Measurements from ENCODE around the gene NXF1. TPM values are rescaled to one million over a fixed set of nuclear protein-coding genes. Genes with fewer than 3 reads are reported as not detected.

The NXF1 gene
- total RNA-seq, 4 donors from 2014 or later: 38.2 to 134 (median 60.0) TPM

GRCh38 chr11:62792202-62792575 is 13.1 kb downstream of the NXF1 start:
- WGBS, 2 donors (ENCODE audit: low coverage in 1 of 2): 0 to 37% methylated on average over 1 to 10 of the region's 11 CpGs
- H3K4me3 ChIP-seq: peak overlapping the region in 3 of 4 donors; percentile 75 to 92 (median 87)
- TF ChIP-seq EP300 (IDR thresholded peaks at IDR 0.05; ENCODE audit: low read depth): no peak
- TF ChIP-seq POLR2AphosphoS5 (IDR thresholded peaks at IDR 0.05): no peak
- no peak for TF ChIP-seq POLR2A (IDR thresholded peaks at IDR 0.05)
- TF ChIP-seq CTCF (IDR thresholded peaks at IDR 0.05): no peak
- H3K9me3 ChIP-seq: no peaks in the 10 kb centered on the region
- peaks cover 15 to 44% (median 35%) of the 10 kb centered on the region in 4 donors for H3K4me1 ChIP-seq
- peaks cover 0 to 47% (median 19%) of the 10 kb centered on the region in 4 donors for H3K36me3 ChIP-seq
- in situ Hi-C loops (cut with MboI; ENCODE audit: low pct_ligation_motif_present in 1 of 4, low pct_unique_long_range_greater_than_20kb in 1 of 4, low sequenced_read_pairs in 3 of 4): no loop called here
- peak overlapping the region; percentile 87 to 92 (median 90) for H3K27ac ChIP-seq
- DNase-seq: peak; percentile 29
- no peaks in the 10 kb centered on the region for H3K27me3 ChIP-seq
- intact Hi-C loops (cut with DNase I; ENCODE audit: low total_unique reads): no loop called here

GRCh38 chr11:62791501-62792201 is 13.6 kb downstream of the NXF1 start, which contains the start of gene TMEM223:
TSS of gene TMEM223 (minus strand) at chr11:62792006. CDS start at chr11:62791994, 12 bp downstream.
- 0% methylated on average over 1 to 47 of the region's 58 CpGs for WGBS, 2 donors (ENCODE audit: low coverage in 1 of 2)
- peaks cover 15 to 44% (median 35%) of the 10 kb centered on the region in 4 donors for H3K4me1 ChIP-seq
- no peaks in the 10 kb centered on the region for H3K27me3 ChIP-seq
- intact Hi-C loops (cut with DNase I; ENCODE audit: low total_unique reads): no loop called here
- no peaks in the 10 kb centered on the region for H3K9me3 ChIP-seq
- H3K27ac ChIP-seq: peak within 1 kb of the TSS; percentile 87 to 92 (median 90)
- peaks cover 0 to 44% (median 17%) of the 10 kb centered on the region in 4 donors for H3K36me3 ChIP-seq
- DNase-seq: peak; percentile 93
- no peak for TF ChIP-seq EP300 (IDR thresholded peaks at IDR 0.05; ENCODE audit: low read depth)
- peak; percentile 92 to 96 (median 93) for TF ChIP-seq POLR2AphosphoS5 (IDR thresholded peaks at IDR 0.05)
- peak; percentile 18 to 46 (median 30) for TF ChIP-seq CTCF (IDR thresholded peaks at IDR 0.05)
- TF ChIP-seq POLR2A (IDR thresholded peaks at IDR 0.05): peak; percentile 91
- in situ Hi-C loops (cut with MboI; ENCODE audit: low pct_ligation_motif_present in 1 of 4, low pct_unique_long_range_greater_than_20kb in 1 of 4, low sequenced_read_pairs in 3 of 4): no loop called here
- H3K4me3 ChIP-seq: peak within 1 kb of the TSS; percentile 70 to 92 (median 81)

GRCh38 chr11:62789576-62789975 is 15.7 kb downstream of the NXF1 start:
- H3K4me1 ChIP-seq: peaks cover 24 to 53% (median 43%) of the 10 kb centered on the region in 4 donors
- H3K27ac ChIP-seq: no peak overlapping the region
- H3K9me3 ChIP-seq: no peaks in the 10 kb centered on the region
- no peaks in the 10 kb centered on the region for H3K27me3 ChIP-seq
- H3K4me3 ChIP-seq: no peak overlapping the region
- in situ Hi-C loops (cut with MboI; ENCODE audit: low pct_ligation_motif_present in 1 of 4, low pct_unique_long_range_greater_than_20kb in 1 of 4, low sequenced_read_pairs in 3 of 4) (loop anchor here in 3 of 4 donors (5.0 to 10.0 kb wide), 2 partner anchors 73 to 75 kb away; no protein-coding TSS in a partner anchor), intact Hi-C loops (cut with DNase I; ENCODE audit: low total_unique reads) (no loop called here)
- TF ChIP-seq POLR2AphosphoS5 (IDR thresholded peaks at IDR 0.05): no peak
- no peak for TF ChIP-seq EP300 (IDR thresholded peaks at IDR 0.05; ENCODE audit: low read depth)
- TF ChIP-seq CTCF (IDR thresholded peaks at IDR 0.05): no peak
- TF ChIP-seq POLR2A (IDR thresholded peaks at IDR 0.05): no peak
- peaks cover 0 to 23% (median 5%) of the 10 kb centered on the region in 4 donors for H3K36me3 ChIP-seq
- DNase-seq: no peak
- 64% methylated on average over 3 of the region's 3 CpGs; no CpG with 5 or more reads in 1 of the 2 donors for WGBS, 2 donors (ENCODE audit: low coverage in 1 of 2)

- H3K9me3 ChIP-seq: no peaks in the 10 kb centered on the region
- peaks cover 0 to 20% (median 2%) of the 10 kb centered on the region in 4 donors for H3K36me3 ChIP-seq
- WGBS, 2 donors (ENCODE audit: low coverage in 1 of 2): 50 to 77% methylated on average over 2 to 5 of the region's 5 CpGs
- intact Hi-C loops (cut with DNase I; ENCODE audit: low total_unique reads): no loop called here
- H3K27ac ChIP-seq: peak overlapping the region in 3 of 4 donors; percentile 96 to 100 (median 98)
- DNase-seq: no peak
- peaks cover 24 to 53% (median 43%) of the 10 kb centered on the region in 4 donors for H3K4me1 ChIP-seq
- in situ Hi-C loops (cut with MboI; ENCODE audit: low pct_ligation_motif_present in 1 of 4, low pct_unique_long_range_greater_than_20kb in 1 of 4, low sequenced_read_pairs in 3 of 4): loop anchor here in 3 of 4 donors (5.0 to 10.0 kb wide), 2 partner anchors 73 to 76 kb away; no protein-coding TSS in a partner anchor
- TF ChIP-seq POLR2A (IDR thresholded peaks at IDR 0.05) (no peak), EP300 (IDR thresholded peaks at IDR 0.05; ENCODE audit: low read depth) (no peak), POLR2AphosphoS5 (IDR thresholded peaks at IDR 0.05) (no peak), CTCF (IDR thresholded peaks at IDR 0.05) (no peak)
- no peak overlapping the region for H3K4me3 ChIP-seq
- no peaks in the 10 kb centered on the region for H3K27me3 ChIP-seq
Observed at GRCh38 chr11:62788991-62789390, 16.2 kb downstream of the NXF1 start.
